GM12878 (cell line): ENCODE results near the gene FRS3. TPM values are rescaled to one million over a fixed set of nuclear protein-coding genes. Genes with fewer than 3 reads are reported as not detected.

Experiments
- CBFB ChIP-seq: IDR thresholded peaks from 2 replicates; pipeline ENCODE4 v1.6.1; 2016; ENCODE audit warnings: antibody characterized with exemption, low read depth
- CHD1 ChIP-seq: IDR thresholded peaks from 2 replicates; pipeline ENCODE4 v1.6.1; 2012; ENCODE audit warnings: low read depth, low read length, improper control_type of control experiment
- CREM ChIP-seq: IDR thresholded peaks from 2 replicates; pipeline ENCODE4 v1.6.1; 2014; ENCODE audit warnings: antibody characterized with exemption, low read depth
- ETV6 ChIP-seq, 2 experiments: fragments of 450-650 bp in 1 of 2; IDR thresholded peaks in 1 of 2; conservative IDR thresholded peaks in 1 of 2; 2 replicates each; pipeline ENCODE4 v1.6.1; 2014; ENCODE audit warnings: antibody characterized with exemption in 1 of 2, borderline replicate concordance in 1 of 2, low read depth in 1 of 2, mild to moderate bottlenecking in 1 of 2, moderate library complexity in 1 of 2
- GATAD2B ChIP-seq: fragments of 450-650 bp; conservative IDR thresholded peaks from 2 replicates; pipeline ENCODE4 v1.6.1; 2017; ENCODE audit warnings: low read depth, mild to moderate bottlenecking, moderate library complexity
- HCFC1 ChIP-seq: fragments of 150-350 bp; IDR thresholded peaks from 2 replicates; pipeline ENCODE4 v1.6.1; 2014; ENCODE audit warnings: low read length
- HDGF ChIP-seq: fragments of 450-650 bp; IDR thresholded peaks from 2 replicates; pipeline ENCODE4 v1.6.1; 2016; ENCODE audit warnings: antibody characterized with exemption
- IKZF2 ChIP-seq, 2 experiments: fragments of 450-650 bp; IDR thresholded peaks; 2 replicates each; pipeline ENCODE4 v1.6.1; 2017; ENCODE audit warnings: mild to moderate bottlenecking in 2 of 2, moderate library complexity in 2 of 2
- KLF5 ChIP-seq: fragments of 450-650 bp; IDR thresholded peaks from 2 replicates; pipeline ENCODE4 v1.6.1; 2014; ENCODE audit warnings: mild to moderate bottlenecking; ENCODE audit not compliant: partially characterized antibody
- MLLT1 ChIP-seq: fragments of 450-650 bp; IDR thresholded peaks from 2 replicates; pipeline ENCODE4 v1.6.1; 2016; ENCODE audit warnings: mild to moderate bottlenecking
- MTA2 ChIP-seq: fragments of 450-650 bp; IDR thresholded peaks from 2 replicates; pipeline ENCODE4 v1.6.1; 2016; ENCODE audit warnings: low read depth, mild to moderate bottlenecking, moderate library complexity
- MTA3 ChIP-seq: IDR thresholded peaks from 2 replicates; pipeline ENCODE4 v1.6.1; 2012; ENCODE audit warnings: low read length, inconsistent platforms, borderline replicate concordance
- NFXL1 ChIP-seq: fragments of 450-650 bp; IDR thresholded peaks from 2 replicates; pipeline ENCODE4 v1.6.1; 2017; ENCODE audit warnings: antibody characterized with exemption, mild to moderate bottlenecking, borderline replicate concordance
- NKRF ChIP-seq: fragments of 450-650 bp; conservative IDR thresholded peaks from 2 replicates; pipeline ENCODE4 v1.6.1; 2017; ENCODE audit warnings: mild to moderate bottlenecking, moderate library complexity
- NR2C1 ChIP-seq: fragments of 450-650 bp; IDR thresholded peaks from 2 replicates; pipeline ENCODE4 v1.6.1; 2017; ENCODE audit warnings: antibody characterized with exemption, mild to moderate bottlenecking, moderate library complexity
- PAX5 ChIP-seq: IDR thresholded peaks from 2 replicates; pipeline ENCODE4 v1.6.1; 2011; ENCODE audit warnings: low read depth, low read length, borderline replicate concordance
- POLR2A ChIP-seq: IDR thresholded peaks from 2 replicates; pipeline ENCODE4 v1.6.1; 2011; ENCODE audit warnings: low read depth, mild to moderate bottlenecking, low read length
- RAD21 ChIP-seq: IDR thresholded peaks from 2 replicates; pipeline ENCODE4 v1.6.1; 2011; ENCODE audit warnings: mild to moderate bottlenecking, low read depth, low read length, moderate library complexity; ENCODE audit not compliant: insufficient read depth
- SMAD5 ChIP-seq: IDR thresholded peaks from 2 replicates; pipeline ENCODE4 v1.6.1; 2016; ENCODE audit warnings: antibody characterized with exemption, low read depth
- SP1 ChIP-seq: IDR thresholded peaks from one replicate; pipeline ENCODE4 v1.6.1; 2011; ENCODE audit warnings: low read depth, low read length
- USF2 ChIP-seq: IDR thresholded peaks from 2 replicates; pipeline ENCODE4 v1.6.1; 2011; ENCODE audit warnings: low read depth, low read length, improper control_type of control experiment, borderline replicate concordance
- ZBED1 ChIP-seq: IDR thresholded peaks from 2 replicates; pipeline ENCODE4 v1.6.1; 2016; ENCODE audit warnings: borderline replicate concordance
- polyA plus RNA-seq, 11 experiments: library from polyadenylated mRNA; depleted of rRNA in 4 of 11; unstranded in 6 of 11; stranded (reverse) in 5 of 11; fragments of >200 nt; fragmentation: Nextera tagmentation in 4 of 11; fragmentation: Illumina TruSeq in 1 of 11; extraction: Ambion mirVana in 4 of 11; extraction: Trizol in 1 of 11; gene quantifications; 1 replicate in 1 of 11; 2 replicates in 10 of 11; pipeline versions ENCODE4 v1.2.1 to v1.2.3, GENCODE V29; 2011 to 2016; ENCODE audit warnings: inconsistent platforms in 2 of 11, missing spikeins in 2 of 11, low read depth in 1 of 11
- total RNA-seq, 4 experiments: library from RNA; depleted of rRNA in 3 of 4; stranded (reverse); fragments of >200 nt in 3 of 4; fragmentation: Illumina TruSeq in 1 of 4; extraction: Trizol in 1 of 4; gene quantifications; 2 replicates each; pipeline versions ENCODE4 v1.2.1 to v1.2.3, GENCODE V29; 2013 to 2021
- TF ChIP-seq, protein P1 (sequence below): fragments of 450-650 bp; IDR thresholded peaks from 2 replicates; pipeline ENCODE4 v1.6.1; 2017; ENCODE audit warnings: mild to moderate bottlenecking, moderate library complexity

FRS3 gene
- total and polyA plus RNA-seq, 10 of the 15 experiments (the other 5 are each of a cell fraction or from before 2014, with no cell fraction given): 0.05 to 3.4 (median 1.5) TPM

DNA sequence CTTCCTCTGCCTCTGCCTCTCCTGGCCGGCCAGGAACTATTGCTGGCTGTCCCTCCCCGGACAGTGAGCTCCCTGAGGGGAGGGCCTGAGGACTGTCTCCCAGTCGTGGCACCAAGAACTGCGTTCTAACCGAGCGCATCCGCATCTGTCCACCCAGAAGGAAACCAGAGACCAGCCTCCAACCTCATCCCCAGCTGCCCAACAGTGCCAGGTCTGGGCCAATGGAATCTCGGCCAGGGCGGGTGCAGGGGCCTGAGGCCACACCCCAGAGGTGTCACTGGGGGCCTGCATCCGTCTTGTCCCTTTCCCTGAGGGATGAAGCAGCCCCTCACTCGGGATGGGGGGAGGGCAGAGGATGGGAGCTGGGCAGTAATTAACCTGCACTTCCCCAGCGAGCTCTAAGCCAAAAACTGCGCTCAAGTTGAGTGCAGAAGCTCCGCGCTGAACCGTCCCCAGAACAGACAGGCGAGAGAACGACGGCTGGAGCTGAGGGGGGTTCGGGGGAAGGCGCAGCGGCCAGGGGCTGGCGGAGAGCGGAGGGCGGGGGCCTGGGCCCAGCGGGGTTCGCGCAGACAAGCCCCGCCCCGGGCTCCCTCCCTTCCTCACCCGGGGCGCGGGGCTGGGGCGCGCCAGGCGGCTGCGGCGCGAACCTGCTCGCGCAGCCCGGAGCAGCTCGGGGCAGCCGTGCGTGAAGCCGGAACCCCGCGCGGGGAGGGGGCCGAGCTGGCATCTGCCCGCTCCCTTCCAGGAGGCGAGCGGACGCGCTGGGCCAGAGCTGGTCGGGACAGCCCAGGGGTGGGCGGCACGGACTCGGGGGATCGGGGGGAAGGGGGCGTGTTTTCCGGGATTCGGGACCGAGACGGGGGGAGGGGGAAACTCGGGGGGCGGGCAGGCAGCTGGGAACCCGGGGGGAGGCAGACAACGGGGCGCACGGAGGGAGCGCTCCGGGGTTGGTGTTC lies 45.7 kb downstream of the FRS3 start (continued):
- TF ChIP-seq NKRF (peak; percentile 48; the same call in 1 of the 2 replicates), ETV6 (conservative IDR thresholded peaks at IDR 0.05 in 1 of 2, IDR thresholded peaks at IDR 0.05 in 1 of 2; ENCODE audit: borderline replicate concordance in 1 of 2, low read depth in 1 of 2) (no peak), RAD21 (peak; percentile 29; the same call in 1 of the 2 replicates), HDGF (peak; percentile 87), PAX5 (peak; percentile 99), SP1 (no peak), IKZF2 (IDR thresholded peaks at IDR 0.05) (peak; percentile 71 to 72), CBFB (no peak), POLR2A (peak; percentile 80), NR2C1 (0 out of 2 replicates have a peak, but pooled peaks have one; percentile 22), MLLT1 (0 out of 2 replicates have a peak, but pooled peaks have one; percentile 31), CHD1 (no peak), ZBED1 (no peak), GATAD2B (peak; percentile 76), MTA3 (no peak), SMAD5 (peak; percentile 69; the same call in 1 of the 2 replicates), HCFC1 (no peak), NFXL1 (no peak), CREM (no peak), MTA2 (peak; percentile 16; the same call in 1 of the 2 replicates), USF2 (no peak), KLF5 (no peak)
- TF ChIP-seq, protein P1, sequence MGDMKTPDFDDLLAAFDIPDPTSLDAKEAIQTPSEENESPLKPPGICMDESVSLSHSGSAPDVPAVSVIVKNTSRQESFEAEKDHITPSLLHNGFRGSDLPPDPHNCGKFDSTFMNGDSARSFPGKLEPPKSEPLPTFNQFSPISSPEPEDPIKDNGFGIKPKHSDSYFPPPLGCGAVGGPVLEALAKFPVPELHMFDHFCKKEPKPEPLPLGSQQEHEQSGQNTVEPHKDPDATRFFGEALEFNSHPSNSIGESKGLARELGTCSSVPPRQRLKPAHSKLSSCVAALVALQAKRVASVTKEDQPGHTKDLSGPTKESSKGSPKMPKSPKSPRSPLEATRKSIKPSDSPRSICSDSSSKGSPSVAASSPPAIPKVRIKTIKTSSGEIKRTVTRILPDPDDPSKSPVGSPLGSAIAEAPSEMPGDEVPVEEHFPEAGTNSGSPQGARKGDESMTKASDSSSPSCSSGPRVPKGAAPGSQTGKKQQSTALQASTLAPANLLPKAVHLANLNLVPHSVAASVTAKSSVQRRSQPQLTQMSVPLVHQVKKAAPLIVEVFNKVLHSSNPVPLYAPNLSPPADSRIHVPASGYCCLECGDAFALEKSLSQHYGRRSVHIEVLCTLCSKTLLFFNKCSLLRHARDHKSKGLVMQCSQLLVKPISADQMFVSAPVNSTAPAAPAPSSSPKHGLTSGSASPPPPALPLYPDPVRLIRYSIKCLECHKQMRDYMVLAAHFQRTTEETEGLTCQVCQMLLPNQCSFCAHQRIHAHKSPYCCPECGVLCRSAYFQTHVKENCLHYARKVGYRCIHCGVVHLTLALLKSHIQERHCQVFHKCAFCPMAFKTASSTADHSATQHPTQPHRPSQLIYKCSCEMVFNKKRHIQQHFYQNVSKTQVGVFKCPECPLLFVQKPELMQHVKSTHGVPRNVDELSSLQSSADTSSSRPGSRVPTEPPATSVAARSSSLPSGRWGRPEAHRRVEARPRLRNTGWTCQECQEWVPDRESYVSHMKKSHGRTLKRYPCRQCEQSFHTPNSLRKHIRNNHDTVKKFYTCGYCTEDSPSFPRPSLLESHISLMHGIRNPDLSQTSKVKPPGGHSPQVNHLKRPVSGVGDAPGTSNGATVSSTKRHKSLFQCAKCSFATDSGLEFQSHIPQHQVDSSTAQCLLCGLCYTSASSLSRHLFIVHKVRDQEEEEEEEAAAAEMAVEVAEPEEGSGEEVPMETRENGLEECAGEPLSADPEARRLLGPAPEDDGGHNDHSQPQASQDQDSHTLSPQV: peak; percentile 68; the same call in 1 of the 2 replicates
